Femur (tissue), 1 donor: ENCODE data around the gene ACTN4.

Experiments
- DNase-seq: peaks from one replicate; pipeline ENCODE4 v3.0.0-alpha.2; 2017

Gene ACTN4

GRCh38 chr19:38679839-38680238 lies 32.4 kb downstream of the ACTN4 start:
- DNase-seq: no peak

DNA sequence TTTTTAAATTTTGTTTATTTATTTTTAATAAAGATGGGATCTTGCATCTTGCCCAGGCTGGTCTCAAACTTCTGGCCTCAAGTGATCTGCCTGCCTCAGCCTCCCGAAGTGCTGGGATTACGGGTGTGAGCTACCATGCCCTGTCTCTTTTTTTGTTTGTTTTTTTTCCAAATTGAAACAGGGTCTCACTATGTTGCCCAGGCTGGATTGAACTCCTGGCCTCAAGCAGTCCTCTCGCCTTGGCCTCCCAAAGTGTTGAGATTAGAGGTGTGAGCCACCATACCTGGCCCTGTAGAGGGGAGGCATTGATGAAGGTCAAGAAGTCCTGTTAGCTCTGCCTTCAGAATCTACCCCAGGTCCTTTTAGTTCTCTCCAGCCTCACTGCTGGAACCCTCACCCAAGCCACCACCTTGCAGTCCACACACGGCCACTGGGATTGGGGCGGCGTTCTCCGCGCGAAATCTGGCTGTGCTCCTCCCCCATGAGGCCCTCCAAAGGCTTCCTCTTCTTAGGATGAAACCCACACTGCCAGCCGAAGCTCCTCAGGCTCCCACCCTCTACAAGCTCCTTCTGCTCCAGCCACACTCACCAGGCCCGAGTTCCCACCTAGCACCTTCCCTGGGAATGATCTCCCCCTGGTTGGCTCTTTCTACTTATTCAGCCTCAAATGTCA lies 34.9 kb downstream of the ACTN4 start:
- no peak for DNase-seq

GRCh38 chr19:38682872-38683392 lies 35.5 kb downstream of the ACTN4 start:
- DNase-seq: no peak

GRCh38 chr19:38683393-38684077 lies 36.1 kb downstream of the ACTN4 start:
- peak; percentile 69 for DNase-seq

GRCh38 chr19:38684078-38684861 lies 36.8 kb downstream of the ACTN4 start:
- peak; percentile 71 for DNase-seq

DNA sequence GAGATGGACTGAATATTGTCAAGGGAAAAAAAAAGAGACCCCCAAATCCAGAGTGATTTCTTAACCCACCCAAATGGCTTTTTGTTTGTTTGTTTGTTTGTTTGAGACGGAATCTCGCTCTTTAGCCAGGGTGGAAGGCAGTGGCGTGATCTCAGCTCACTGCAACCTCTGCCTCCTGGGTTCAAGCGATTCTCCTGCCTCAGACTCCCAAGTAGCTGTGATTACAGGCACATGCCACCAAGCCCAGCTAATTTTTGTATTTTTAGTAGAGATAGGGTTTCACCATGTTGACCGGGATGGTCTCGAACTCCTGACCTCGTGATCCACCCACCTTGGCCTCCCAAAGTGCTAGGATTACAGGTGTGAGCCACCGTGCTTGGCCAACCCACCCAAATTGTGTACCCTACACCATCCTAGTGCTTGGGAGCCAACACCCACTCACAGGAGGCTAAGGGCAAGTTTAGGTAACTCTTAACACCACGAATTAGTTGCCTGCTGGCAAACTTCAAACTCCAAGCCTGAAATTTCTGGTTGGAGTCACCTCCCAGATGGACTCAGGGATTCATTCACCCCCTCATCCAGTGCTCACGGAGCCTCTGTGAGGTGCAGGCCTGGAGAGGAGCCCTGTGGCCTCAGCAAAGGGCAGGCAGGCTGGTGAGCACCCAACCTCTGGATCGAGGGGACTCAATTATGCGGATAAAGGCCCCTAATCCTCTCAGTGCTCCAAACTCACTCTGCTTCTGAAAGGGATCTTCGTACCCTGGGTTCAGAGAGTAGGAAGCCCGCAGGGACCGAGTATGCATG lies 37.6 kb downstream of the ACTN4 start:
- no peak for DNase-seq

- DNase-seq: no peak
Measured at GRCh38 chr19:38685666-38686529, 38.4 kb downstream of the ACTN4 start.

DNA sequence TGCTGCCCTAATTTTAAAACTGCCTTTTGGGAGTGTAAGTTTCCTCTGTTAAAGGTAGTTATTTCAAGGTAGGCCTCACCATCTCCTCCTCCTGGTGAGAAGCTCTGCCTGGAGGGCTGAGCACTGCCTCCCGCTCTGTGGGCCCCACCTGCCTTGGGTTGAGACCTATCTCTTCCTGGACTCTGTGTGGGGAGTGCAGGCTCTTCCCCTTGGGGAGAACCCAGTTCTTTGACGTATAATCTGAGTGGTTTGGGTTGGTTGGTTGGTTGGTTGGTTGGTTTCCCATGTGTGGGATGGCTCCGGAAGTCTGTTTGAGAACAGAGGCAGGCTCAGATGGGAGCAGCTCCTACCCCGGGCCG lies 39.1 kb downstream of the ACTN4 start:
- DNase-seq: no peak

DNA sequence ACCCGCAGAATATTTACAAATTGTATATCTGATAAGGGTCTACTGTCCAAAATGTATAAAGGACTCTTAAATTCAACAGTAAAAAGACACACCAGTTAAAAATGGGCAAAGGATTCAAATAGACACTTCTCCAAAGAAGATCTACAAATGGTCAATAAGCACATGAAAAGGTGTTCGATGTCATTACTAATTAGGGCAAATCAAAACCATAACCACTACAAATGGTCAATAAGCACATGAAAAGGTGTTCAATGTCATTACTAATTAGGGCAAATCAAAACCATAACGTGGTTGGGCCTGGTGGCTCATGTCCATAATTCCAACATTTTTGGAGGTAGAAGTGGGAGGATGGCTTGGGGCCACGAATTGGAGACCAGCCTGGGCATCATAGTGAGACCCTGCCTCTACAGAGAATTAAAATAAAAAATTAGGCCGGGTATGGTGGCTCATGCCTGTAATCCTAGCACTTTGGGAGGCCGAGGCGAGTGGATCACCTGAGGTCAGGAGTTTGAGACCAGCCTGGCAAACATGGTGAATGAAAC lies 40.5 kb downstream of the ACTN4 start:
- DNase-seq: no peak

DNA sequence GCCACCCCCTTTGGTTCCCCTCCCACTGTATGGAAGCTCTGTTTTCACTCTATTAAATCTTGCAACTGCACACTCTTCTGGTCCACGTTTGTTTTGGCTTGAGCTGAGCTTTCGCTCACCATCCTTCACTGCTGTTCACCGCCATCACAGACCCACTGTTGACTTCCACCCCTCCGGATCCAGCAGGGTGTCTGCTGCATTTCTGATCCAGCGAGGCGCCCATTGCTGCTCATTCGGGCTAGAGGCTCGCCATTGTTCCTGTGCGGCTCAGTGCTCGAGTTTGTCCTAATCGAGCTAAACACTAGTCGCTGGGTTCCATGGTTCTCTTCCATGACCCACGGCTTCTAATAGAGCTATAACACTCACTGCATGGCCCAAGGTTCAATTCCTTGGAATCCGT lies 42.7 kb downstream of the ACTN4 start:
- DNase-seq: no peak

DNA sequence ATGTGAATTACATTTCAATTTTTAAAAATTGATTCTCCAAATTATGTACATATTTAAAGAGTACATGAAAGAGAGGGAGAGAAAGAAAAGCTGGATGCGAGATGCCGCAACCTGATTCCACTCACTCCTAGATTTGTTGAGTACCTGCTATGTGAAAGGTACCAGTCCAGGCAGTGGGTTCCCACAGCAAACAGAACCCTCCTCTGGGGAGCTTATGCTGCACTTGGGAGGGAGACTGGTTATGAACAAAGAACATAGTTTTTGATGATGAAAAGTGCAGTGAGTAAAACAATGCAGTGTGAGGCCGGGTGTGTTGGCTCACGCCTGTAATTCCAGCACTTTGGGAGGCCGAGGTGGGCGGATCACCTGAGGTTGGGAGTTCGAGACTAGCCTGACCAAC lies 43.4 kb downstream of the ACTN4 start:
- DNase-seq: no peak

GRCh38 chr19:38691938-38692457 lies 44.5 kb downstream of the ACTN4 start:
- DNase-seq: no peak

DNA sequence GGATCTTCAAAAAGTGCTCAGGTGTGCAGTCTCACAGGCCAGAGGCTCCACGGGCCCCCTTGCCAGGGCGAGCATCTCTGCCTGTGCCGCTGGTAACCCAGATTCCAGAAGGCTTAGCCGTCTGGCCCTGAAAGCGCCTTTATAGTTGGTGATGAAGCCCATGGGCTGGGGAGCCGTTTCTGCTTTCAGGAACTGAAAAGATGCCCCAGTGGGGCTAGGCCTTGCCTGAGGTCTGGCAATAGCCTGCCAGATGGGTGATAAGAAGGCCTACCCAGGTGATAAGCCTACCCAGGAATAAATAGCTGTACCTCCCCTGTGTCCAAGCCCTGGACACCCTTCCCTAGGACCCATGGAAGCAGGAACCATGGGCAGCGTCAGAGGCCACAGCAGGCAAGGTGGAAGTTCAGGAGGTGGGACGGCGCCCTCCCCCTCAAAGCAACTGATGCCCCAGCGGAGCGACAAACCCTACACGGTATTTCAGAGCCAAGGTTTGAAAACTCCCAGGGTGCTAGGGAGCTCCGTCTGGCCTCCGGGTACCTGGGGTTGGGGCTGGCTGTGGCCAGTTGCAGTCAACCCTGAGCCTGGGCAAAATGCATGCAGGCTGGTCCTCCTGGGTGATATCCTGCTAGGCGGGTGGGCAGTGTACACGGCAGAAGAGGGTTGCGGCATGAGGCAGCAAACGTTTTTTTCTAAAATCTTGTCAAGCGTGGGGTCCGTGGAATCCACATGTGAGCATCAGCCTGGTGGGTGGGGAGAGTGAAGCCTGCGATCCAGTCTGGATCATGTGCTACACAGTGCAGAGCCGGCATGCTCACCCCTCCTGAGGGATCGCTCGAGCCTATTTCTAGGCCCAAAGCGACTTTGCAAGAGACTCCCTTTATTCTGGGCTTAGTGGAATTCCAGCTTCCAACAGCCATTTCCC lies 45.3 kb downstream of the ACTN4 start:
- DNase-seq: no peak

DNA sequence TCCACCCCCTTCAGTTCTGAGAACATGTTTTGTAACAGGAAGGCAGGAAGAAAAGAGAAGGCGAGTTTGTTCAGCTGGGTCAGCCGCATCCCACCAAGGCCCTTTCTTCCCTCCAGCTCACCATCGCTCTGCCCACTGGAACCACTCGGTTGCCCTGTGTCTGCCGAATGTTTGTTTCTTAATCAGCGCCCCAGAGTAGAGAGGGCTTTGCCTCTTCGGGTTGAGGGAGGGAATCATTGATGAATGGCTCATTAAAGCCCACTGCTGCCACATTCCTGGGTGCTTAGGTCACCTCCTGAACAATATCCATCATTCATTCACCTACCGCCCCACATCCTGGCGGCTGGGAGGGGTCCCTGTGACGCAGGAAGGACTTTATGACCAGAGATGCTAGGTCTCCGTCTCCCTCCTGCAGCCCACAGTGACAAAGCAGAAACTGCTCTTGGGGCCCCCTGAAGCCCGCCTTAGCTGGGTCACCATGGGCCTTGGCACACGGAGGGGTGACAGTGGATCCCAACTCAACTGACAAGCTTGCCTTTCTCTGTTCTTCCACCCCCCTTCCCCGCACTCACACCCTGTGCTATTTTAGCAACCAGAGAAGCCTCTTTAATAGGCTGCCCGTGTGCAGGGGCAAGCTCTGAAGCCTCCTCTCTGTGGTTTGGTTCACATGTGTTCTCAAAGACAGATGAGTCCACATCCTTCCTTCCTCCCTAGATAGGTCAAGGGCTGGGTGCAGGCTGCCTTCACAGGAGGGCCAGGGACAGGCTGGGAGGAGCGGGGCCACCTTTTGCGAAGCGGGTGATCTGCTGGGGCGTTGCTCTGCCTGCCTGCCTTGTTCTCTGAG lies 46.2 kb downstream of the ACTN4 start:
- peak; percentile 69 for DNase-seq

DNA sequence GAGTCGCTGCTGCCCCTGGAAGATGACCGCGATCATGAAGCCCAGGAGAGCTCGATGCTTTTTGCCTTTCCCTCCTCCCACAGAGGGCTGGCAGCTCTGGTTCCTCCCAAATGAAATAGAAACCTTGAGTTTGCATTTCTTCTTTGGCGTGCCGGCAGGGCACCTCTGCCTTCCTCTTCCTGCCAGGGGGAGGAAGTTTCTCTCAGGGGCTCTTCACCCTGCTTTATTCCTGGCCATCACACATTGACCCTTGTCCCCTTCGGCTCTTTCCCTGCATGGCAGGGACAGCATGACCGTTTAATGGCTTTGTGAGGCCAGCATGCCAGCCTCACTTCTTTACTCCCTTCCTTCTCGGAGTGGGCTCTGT lies 47.9 kb downstream of the ACTN4 start:
- no peak for DNase-seq

DNA sequence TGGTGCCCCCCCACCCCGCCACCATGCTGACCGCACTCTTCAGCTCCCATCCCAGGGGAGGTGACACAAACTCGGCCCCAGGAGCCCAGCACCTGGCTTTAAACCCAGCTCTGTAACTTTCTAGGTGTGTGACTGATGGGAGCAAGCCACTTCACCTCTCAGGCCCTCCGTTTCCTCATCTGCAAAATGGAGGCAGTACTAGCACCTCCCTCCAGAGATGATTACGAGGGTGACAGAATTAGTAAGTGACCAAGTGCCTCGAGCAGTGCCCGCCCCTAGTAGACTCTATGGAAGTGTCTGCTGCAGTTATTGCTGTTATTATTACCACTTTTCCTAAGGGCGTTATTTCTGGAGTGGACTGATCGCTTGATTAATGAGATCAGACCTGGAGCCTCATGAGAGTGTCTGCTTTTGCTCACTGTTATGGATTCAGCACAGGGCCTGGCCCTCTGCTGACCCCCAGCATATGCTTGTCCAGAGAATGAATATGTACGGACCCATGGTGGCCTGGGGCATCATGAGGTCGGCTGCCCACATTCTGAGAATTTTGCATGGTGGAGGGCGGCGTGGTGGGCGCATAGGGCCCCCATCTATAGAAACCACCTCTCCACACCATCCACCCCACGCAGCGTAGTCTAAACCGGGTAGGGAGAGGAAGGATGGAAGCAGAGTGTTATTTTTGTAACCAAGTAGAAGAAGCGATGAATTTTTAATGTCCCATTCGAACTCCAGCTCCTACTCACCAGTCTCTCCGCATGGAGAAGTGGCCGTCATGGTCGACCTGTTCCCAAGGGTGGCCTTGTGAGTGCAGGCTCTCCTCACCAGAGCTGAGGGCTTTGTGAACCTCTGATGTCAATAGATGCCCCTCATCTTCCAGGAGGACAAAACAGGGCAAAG lies 48.6 kb downstream of the ACTN4 start:
- DNase-seq: no peak

- DNase-seq: no peak
Measured at GRCh38 chr19:38696729-38697055, 49.2 kb downstream of the ACTN4 start.

GRCh38 chr19:38697197-38697596 lies 49.7 kb downstream of the ACTN4 start:
- DNase-seq: no peak
